HG03439 (cell line): Measurements from ENCODE around the gene AATK.

Source experiments
- ATAC-seq: cut with Tn5 transposase; IDR thresholded peaks from one replicate; pipeline ENCODE4 v1.9.1; 2021; ENCODE audit warnings: mild to moderate bottlenecking, moderate library complexity; ENCODE audit not compliant: unreplicated experiment

Gene AATK

DNA sequence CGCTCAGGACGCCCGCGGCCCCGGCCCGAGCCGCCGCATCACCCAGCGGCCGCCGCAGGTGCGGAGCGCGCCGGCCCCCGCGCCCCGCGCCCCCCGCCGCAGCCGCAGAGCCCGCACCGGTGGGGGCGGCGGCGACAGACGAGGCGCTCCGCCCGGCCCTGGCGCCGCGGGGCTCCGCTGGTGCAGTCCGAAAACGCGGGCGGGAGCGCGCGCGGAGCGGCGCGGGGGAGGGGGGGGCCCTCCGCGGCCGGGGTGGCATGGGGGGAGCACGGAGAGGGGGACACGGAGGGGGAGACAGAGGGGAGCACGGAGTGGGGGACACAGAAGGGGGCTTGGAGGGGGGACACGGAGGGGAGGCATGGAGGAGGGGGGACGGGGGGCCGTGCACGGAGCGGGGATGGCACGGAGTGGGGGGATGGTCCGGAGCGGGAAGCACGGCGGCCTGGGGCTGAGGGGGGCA, at the start of gene AATK:
Gene AATK (minus strand): TSS at position 189 of the 460 bp plus-strand sequence. CDS start 229 bp downstream, outside the sequence.
- no peak for ATAC-seq

DNA sequence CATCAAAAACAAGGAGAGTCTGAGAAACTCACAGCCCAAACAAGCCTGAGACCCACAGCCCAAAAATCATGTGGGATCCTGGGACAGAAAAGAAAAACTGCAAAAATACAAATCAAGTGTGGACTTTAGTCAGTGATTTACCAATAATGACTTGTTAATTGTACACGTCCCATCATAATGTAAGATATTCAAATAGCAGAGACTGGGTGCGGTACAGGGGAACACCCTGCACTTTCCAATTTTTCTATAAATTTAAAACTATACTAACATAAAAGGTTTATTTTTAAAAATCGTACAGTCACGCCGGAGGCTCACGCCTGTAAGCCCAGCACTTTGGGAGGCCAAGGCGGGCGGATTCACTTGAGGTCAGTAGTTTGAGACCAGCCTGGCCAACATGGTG, 48.0 kb upstream of the AATK start:
- ATAC-seq = no peak

- ATAC-seq = no peak
These were observed 46.3 kb upstream of the AATK start for GRCh38 chr17:81212365-81212764.

DNA sequence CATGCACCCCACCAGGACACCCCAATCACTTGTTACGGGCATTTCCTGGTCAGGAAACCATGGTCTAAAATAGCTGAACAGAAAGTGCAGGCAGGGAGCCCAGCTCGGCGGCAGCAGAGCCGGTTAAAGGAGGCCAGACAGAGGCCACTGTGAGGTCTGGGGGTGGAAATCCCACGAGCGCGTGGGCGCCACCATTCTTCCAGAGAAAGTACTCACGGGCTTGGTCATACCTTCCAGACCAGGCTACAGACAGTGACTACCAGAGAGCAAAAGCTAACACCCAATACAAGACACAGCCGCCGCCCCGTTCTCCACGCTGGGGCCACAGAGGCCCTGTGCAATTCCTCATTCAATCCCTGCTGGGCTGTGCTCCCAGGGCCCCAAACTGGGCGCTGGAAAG, 44.8 kb upstream of the AATK start:
- no peak for ATAC-seq

DNA sequence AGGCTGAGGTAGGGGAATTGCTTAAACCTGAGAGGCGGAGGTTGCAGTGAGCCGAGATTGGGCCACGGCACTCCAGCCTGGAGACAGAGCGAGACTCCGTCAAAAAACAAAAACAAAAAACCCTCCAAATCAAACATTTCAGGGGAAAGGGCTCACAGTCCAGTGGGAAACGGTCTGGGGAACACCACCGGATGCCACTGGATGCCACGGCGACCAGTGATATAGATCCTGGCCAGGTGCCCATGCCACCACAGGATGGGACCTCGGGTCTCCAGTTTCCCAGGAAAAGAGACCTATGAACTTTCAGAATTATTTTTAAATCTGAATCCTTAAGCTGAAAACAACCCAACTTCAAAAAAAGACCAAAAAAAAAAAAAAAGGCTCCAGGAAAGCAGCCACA, 44.4 kb upstream of the AATK start:
- ATAC-seq = no peak

GRCh38 chr17:81209141-81209540, 43.1 kb upstream of the AATK start:
- no peak for ATAC-seq

- ATAC-seq = no peak
These were observed 42.6 kb upstream of the AATK start for GRCh38 chr17:81208651-81209050.

DNA sequence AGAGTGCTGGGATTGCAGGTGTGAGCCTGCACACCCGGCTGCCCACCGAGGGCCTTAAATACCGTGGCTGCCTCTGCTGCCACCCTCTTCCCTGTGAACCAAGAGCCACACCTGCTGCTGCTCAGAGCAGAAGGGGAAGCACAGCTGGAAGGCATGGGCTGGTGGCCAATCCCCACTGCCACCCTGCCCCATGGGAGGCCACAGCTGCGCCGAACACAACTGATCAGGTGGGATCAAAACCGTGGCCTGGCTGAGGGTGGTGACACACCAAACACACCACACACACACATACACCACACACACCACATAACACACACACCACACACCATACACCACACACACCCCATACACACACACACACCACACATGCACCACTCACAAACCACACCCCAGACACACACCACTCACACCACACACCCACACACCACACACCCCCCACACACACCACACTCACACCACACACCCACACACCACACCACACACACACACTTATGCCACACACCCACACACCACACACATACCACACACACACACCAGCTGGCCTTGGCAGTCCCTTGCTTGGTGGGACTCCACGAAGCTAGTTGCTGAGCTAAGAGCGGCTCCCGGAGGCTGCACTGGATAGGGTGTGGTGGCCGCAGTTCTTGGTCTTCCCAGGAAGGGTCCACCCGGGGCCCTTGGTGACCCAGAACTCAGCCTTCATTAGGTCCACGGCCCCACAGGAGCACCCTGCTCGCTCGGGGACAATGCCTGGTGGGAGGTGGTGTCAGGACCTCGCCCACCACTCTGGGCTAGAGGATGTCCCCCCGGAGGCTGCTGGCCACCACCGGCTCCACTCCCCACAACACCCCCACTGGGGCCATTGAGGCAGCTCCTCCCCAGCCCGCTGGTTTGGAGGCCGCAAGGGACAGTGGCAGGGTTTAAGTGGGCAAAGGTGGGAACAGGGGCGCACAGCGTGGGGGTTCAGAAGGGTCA, 41.9 kb upstream of the AATK start:
- no peak for ATAC-seq

DNA sequence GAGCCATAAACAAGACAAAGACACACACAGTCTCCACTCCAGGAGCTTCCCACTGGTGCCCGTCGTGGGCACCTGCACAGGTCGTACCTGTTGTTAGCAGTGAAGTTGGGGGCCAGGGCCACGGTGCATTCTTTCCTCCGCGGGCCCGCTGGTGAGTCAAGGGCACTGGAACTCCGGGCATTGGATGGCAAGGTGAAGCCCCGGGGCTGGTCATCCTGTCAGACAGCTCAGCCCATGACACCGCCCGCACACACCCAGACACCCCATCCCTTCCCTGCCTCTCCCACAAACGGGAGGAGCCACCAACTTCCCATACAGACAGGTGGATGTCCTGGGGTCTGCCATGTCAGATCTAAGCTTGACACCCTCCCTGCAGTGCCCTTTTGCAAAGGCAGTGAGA, 40.6 kb upstream of the AATK start:
- ATAC-seq = no peak

- ATAC-seq = no peak
These were observed 40.1 kb upstream of the AATK start for GRCh38 chr17:81206166-81206565.

GRCh38 chr17:81204578-81204977, 38.6 kb upstream of the AATK start:
- ATAC-seq = no peak

DNA sequence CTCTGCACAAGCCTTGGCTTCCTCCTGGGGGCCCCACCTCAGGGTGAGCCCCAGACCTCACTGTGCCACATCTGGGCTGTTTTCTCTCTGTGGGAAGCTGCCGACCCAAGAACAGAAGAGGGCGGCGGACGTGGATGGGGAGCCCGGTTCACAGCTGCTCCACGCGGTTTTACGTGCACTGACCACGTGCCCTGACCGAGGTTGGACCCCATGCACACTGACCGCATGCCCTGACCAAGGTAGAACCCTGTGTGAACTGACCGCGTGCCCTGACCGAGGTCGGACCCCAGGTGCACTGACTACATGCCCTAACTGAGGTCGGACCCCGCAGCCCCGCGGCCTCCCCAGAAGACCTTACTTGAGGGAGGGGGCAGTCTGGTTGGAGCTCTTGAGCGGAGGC, 37.1 kb upstream of the AATK start:
- no peak for ATAC-seq

DNA sequence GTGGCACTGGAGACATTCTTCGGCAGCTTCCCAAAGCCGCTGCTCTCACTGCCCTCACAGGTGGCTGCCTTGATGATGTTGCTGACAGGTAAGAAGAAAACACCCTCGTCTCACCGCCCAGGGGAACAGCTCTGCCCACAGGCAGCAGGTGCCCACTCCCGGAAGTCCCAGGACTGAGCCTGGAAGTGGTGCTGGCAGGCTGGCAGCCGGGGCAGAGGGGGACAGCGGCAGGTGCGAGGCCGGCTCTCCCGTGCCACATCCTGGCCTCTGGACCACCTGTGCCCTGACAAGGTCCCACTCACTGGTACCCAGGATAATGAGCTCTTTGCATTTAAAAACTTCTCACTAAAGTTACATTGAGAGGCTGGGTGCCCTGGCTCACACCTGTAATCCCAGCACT, 36.3 kb upstream of the AATK start:
- no peak for ATAC-seq

GRCh38 chr17:81200695-81201580, 34.9 kb upstream of the AATK start:
- ATAC-seq = no peak

DNA sequence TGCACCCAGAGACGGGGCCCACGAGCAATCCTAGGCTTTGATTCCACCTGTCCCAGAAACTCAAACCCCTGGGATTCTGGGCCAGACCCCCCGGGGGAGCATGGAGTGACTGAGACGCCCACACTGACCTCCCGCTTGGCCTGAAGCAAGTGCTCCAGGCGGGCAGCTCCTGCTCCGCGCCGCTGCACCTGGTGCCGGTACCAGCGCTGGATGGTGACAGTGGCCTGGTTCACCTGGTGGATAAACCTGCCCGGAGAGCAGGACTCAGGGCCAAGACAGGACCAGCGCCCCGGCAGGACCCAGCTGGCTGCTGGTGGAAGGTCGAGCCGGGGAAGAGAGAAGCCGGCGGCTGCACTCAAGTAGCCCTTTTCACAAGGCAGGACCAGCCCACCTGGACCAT, 34.2 kb upstream of the AATK start:
- ATAC-seq = no peak

DNA sequence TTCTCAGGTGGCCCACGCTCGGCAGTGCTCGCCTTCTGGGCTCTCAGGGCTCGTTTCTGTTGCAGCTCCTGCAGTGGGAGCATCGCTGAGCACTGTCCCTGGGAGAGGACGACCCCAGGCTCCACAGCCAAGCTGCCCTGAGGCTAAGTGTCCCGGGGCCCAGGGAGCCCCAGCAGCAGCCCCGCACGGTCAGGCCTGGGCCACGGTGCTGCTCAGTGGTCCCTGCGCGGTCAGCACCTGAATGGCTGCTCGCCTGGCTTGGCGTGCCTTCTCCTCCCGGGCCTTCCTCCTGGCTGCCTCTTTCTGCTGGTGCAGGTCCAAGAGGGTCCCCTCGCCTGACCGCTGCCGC, 33.4 kb upstream of the AATK start:
- no peak for ATAC-seq

DNA sequence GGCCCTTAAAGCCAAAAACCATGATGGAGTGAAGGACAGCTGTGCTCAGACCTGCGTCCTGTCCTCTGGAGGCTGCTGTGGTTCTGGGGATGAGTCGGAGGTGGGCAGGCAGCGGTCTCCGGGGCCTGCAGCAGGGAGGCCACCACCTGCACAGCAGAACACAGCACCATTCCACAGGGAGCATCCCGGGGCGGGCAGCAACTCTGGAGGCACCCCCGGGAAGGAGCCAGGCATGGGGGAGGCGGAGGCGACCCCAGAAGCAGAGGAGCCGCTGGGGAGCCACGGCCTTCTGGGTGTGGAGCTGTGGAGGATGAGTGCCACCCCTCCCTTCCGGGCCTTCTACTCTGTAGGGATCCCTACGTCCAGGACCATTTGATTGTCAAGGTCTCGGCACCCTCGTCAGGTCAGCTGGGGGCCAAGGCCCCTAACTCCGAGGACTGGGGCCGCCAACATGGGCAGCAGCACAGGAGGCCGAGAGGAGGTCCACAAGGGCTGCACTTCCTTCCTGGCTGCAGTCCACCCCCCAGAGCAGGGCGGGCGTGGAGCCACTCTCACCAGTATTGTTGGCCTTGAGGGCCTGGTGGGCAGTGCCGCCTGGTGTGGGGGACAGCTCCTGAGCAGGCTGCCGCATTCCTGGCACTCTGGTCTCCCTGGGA, 32.9 kb upstream of the AATK start:
- ATAC-seq = no peak

- ATAC-seq = no peak
These were observed 31.9 kb upstream of the AATK start for GRCh38 chr17:81197831-81198490.

- no peak for ATAC-seq
These were observed 31.4 kb upstream of the AATK start for GRCh38 chr17:81197409-81197795.

DNA sequence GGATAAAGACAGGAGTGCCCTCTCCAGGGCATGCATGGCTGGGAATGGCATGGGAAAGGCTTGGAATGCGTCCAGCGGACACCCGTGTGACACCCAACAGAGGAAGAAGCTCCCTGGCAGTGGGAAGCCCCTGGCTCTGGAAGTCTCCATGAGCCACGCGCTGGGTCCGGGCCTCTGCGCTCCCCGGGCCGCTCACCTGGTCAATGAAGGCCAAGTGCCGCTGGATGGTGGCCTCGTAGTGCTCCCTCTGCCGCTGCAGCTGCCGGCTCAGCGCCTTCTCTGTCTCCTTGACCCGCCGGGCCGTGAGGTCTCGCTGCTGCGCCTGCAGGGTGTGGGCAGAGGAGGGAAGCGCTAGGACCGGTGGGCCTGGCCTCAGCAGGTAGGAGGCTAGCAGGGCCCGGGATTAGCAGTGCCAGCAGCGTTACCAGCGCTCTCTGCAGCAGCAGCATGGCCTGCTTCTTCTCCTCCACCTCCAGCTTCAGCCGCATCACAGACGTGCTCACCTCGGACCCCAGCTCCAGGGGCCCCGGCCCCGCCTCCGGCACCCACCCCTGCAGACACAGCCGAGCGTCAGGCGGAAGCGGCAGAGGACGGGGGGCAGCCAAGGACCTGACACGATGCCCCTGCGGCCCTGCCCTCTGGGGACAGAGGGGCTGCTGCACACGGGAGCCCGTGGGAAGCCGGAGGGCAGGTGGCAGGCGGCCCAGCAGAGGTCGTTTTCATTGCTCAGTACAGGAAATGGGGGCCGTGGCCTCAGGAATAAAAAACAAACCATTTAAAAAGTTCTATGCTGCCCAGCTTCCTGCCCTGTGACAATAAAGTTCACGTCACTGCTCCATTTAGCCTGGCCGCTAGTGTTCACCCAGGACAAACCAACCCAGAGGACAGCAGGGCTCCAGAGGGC, 30.7 kb upstream of the AATK start:
- no peak for ATAC-seq
